GM23338 (cell line): ENCODE data around the gene TCF7L1. TPM values are rescaled to one million over a fixed set of nuclear protein-coding genes. Genes with fewer than 3 reads are reported as not detected.

Experiments
- ATAC-seq: fragments of 200-7000 bp; cut with Tn5 transposase; 3 replicates; pipeline ENCODE4 v1.9.1; 2020
- DNase-seq: peaks from one replicate; pipeline ENCODE4 v3.0.0-alpha.2; 2015; ENCODE audit warnings: low spot score
- H2AFZ ChIP-seq: fragments of 200-600 bp; sonication (generic); 2 replicates; pipeline ENCODE4 v1.8.0; 2016; ENCODE audit warnings: antibody characterized with exemption, mild to moderate bottlenecking, moderate library complexity
- H3F3A ChIP-seq: fragments of 200-600 bp; sonication (generic); replicated peaks from 2 replicates; pipeline ENCODE4 v1.8.0; 2017; ENCODE audit warnings: antibody characterized with exemption, mixed run types, low read depth
- H3K27ac ChIP-seq: fragments of 200-600 bp; sonication (generic); 2 replicates; pipeline ENCODE4 v1.6.1; 2016; ENCODE audit warnings: low read depth
- H3K27me3 ChIP-seq: fragments of 200-600 bp; sonication (generic); 2 replicates; pipeline ENCODE4 v1.8.0; 2016; ENCODE audit warnings: mild to moderate bottlenecking, mixed run types, moderate library complexity; ENCODE audit not compliant: insufficient read depth
- H3K36me3 ChIP-seq: fragments of 200-600 bp; sonication (generic); 2 replicates; pipeline ENCODE4 v1.8.0; 2016; ENCODE audit warnings: mild to moderate bottlenecking; ENCODE audit not compliant: insufficient read depth
- H3K4me1 ChIP-seq: fragments of 200-600 bp; sonication (generic); 2 replicates; pipeline ENCODE4 v1.8.0; 2016; ENCODE audit warnings: mild to moderate bottlenecking, moderate library complexity; ENCODE audit not compliant: insufficient read depth
- H3K4me2 ChIP-seq: fragments of 200-600 bp; sonication (generic); 2 replicates; pipeline ENCODE4 v1.7.1; 2017; ENCODE audit warnings: mixed run types
- H3K4me3 ChIP-seq: fragments of 200-600 bp; sonication (generic); 2 replicates; pipeline ENCODE4 v1.6.1; 2016; ENCODE audit warnings: mixed run types
- H3K79me2 ChIP-seq: fragments of 200-600 bp; sonication (generic); replicated peaks from 2 replicates; pipeline ENCODE4 v1.8.0; 2017; ENCODE audit warnings: mild to moderate bottlenecking; ENCODE audit not compliant: insufficient read depth
- H3K9me2 ChIP-seq: fragments of 200-600 bp; sonication (generic); 2 replicates; pipeline ENCODE4 v1.8.0; 2017; ENCODE audit not compliant: insufficient read depth
- H4K20me1 ChIP-seq: fragments of 200-600 bp; sonication (generic); replicated peaks from 2 replicates; pipeline ENCODE4 v1.8.0; 2017; ENCODE audit warnings: mild to moderate bottlenecking; ENCODE audit not compliant: insufficient read depth
- H3K27ac Mint-ChIP-seq: 2 replicates; pipeline ENCODE4 v1.8.0; 2020; ENCODE audit warnings: inconsistent platforms, mild to moderate bottlenecking, moderate library complexity, mixed read lengths
- H3K27me3 Mint-ChIP-seq: 3 replicates; pipeline ENCODE4 v1.8.0; 2022; ENCODE audit warnings: low read depth, mild to moderate bottlenecking, moderate library complexity, mixed read lengths, inconsistent platforms; ENCODE audit not compliant: insufficient read depth, poor library complexity
- H3K36me3 Mint-ChIP-seq: 3 replicates; pipeline ENCODE4 v1.8.0; 2021; ENCODE audit warnings: low read depth, mild to moderate bottlenecking, inconsistent platforms, moderate library complexity, mixed read lengths
- H3K4me1 Mint-ChIP-seq: 3 replicates; pipeline ENCODE4 v1.8.0; 2020; ENCODE audit warnings: mild to moderate bottlenecking, inconsistent platforms, mixed read lengths
- H3K4me3 Mint-ChIP-seq: 3 replicates; pipeline ENCODE4 v1.8.0; 2021; ENCODE audit warnings: moderate library complexity, mild to moderate bottlenecking, inconsistent platforms, mixed read lengths
- H3K9me3 Mint-ChIP-seq: 3 replicates; pipeline ENCODE4 v1.8.0; 2020; ENCODE audit warnings: moderate library complexity, mild to moderate bottlenecking, inconsistent platforms, mixed read lengths
- CREB1 ChIP-seq: fragments of 250-450 bp; sonication (Bioruptor Pico); IDR thresholded peaks from 2 replicates; pipeline ENCODE4 v1.5.0; 2020; ENCODE audit warnings: low read depth, mild to moderate bottlenecking, moderate library complexity
- EZH2 ChIP-seq: fragments of 200-600 bp; sonication (generic); IDR thresholded peaks from one replicate; pipeline ENCODE4 v1.8.0; 2017; ENCODE audit warnings: antibody characterized with exemption, mild to moderate bottlenecking, low read depth; ENCODE audit not compliant: unreplicated experiment
- EZH2phosphoT487 ChIP-seq: fragments of 200-600 bp; sonication (generic); IDR thresholded peaks from one replicate; pipeline ENCODE4 v1.8.1; 2018; ENCODE audit warnings: antibody characterized with exemption; ENCODE audit not compliant: unreplicated experiment
- JUNB ChIP-seq: IDR thresholded peaks from one replicate; pipeline ENCODE4 v1.6.1; 2016; ENCODE audit warnings: antibody characterized with exemption; ENCODE audit not compliant: unreplicated experiment
- NANOG ChIP-seq: IDR thresholded peaks from 2 replicates; pipeline ENCODE4 v1.6.1; 2016; ENCODE audit warnings: antibody characterized with exemption, borderline replicate concordance
- POLR2AphosphoS5 ChIP-seq: IDR thresholded peaks from 2 replicates; pipeline ENCODE4 v1.6.1; 2016; ENCODE audit warnings: antibody characterized with exemption, low read depth
- STAT1 ChIP-seq: IDR thresholded peaks from one replicate; pipeline ENCODE4 v1.6.1; 2016; ENCODE audit warnings: antibody characterized with exemption; ENCODE audit not compliant: unreplicated experiment
- ZNF114 ChIP-seq: fragments of 250-450 bp; sonication (Bioruptor Pico); IDR thresholded peaks from 2 replicates; pipeline ENCODE4 v1.5.0; 2020; ENCODE audit warnings: mild to moderate bottlenecking, moderate library complexity
- ZNF331 ChIP-seq: fragments of 250-450 bp; sonication (Bioruptor Pico); IDR thresholded peaks from 2 replicates; pipeline ENCODE4 v1.5.0; 2020; ENCODE audit warnings: low read depth, mild to moderate bottlenecking, moderate library complexity
- polyA plus RNA-seq: library from polyadenylated mRNA; unstranded; fragments of >200 nt; fragmentation: Nextera tagmentation; extraction: Ambion mirVana; gene quantifications from 2 replicates; pipeline ENCODE4 v1.2.1, GENCODE V29; 2016
- total RNA-seq: library from RNA; depleted of rRNA; stranded (reverse); fragments of >200 nt; shearing (Covaris generic); gene quantifications from 2 replicates; pipeline ENCODE4 v1.2.3, GENCODE V29; 2014
- TF ChIP-seq, protein P1 (sequence below): IDR thresholded peaks from 2 replicates; pipeline ENCODE4 v1.6.1; 2016; ENCODE audit warnings: antibody characterized with exemption
- TF ChIP-seq, protein P2 (sequence below): IDR thresholded peaks from one replicate; pipeline ENCODE4 v1.6.1; 2018; ENCODE audit warnings: antibody characterized with exemption; ENCODE audit not compliant: unreplicated experiment
- TF ChIP-seq, protein P3 (sequence below): fragments of 250-450 bp; sonication (Bioruptor Pico); IDR thresholded peaks from 2 replicates; pipeline ENCODE4 v1.5.0; 2020; ENCODE audit warnings: mild to moderate bottlenecking, moderate library complexity
- TF ChIP-seq, protein P4 (sequence below), 2 experiments: fragments of 200-600 bp in 1 of 2; sonication (generic) in 1 of 2; conservative IDR thresholded peaks; 2 replicates each; pipeline versions ENCODE4 v1.5.1 to v1.6.1; 2016 to 2017; ENCODE audit warnings: antibody characterized with exemption in 2 of 2, low read depth in 2 of 2, mild to moderate bottlenecking in 2 of 2, moderate library complexity in 1 of 2

The TCF7L1 gene
- total and polyA plus RNA-seq, 2 experiments from 2014 or later, result 47.3 to 101 TPM

DNA sequence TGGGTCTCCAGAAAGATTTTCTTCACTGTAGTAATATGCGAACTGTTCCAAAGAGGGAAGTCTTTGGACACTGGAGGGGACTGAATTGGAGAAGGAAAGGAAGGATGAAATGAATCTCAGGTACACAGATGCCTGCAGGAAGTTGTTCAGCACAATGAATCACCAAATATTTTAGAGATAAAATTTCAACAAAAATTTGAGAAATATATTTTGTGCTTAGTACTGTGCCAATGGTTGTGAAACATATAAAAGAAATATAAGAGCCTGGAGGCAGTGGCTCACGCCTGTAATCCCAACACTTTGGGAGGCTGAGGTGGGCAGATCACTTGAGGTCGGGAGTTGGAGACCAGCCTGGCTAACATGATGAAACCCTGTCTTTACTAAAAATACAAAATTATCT, 224.5 kb downstream of the TCF7L1 start:
- Histone ChIP-seq H2AFZ (no peak overlapping the region), H3K9me2 (no peaks in the 10 kb centered on the region), H3K4me1 (peaks cover 15% of the 10 kb centered on the region), H3K4me2 (no peak overlapping the region), H3K36me3 (no peaks in the 10 kb centered on the region), H3F3A (no peaks in the 10 kb centered on the region), H3K27me3 (no peaks in the 10 kb centered on the region), H4K20me1 (no peaks in the 10 kb centered on the region; the same call in 1 of the 2 replicates), H3K79me2 (no peaks in the 10 kb centered on the region), H3K27ac (no peak overlapping the region), H3K4me3 (no peak overlapping the region)
- no peak overlapping the region for H3K27ac Mint-ChIP-seq
- DNase-seq (no peak), ATAC-seq (no peak)
- H3K27me3 Mint-ChIP-seq, result peaks cover 5% of the 10 kb centered on the region
- H3K4me3 Mint-ChIP-seq, result no peak overlapping the region
- peaks cover 4% of the 10 kb centered on the region; the same call in 2 of the 3 replicates for H3K36me3 Mint-ChIP-seq
- no peaks in the 10 kb centered on the region for H3K9me3 Mint-ChIP-seq
- TF ChIP-seq ZNF331 (no peak), STAT1 (no peak), JUNB (no peak), EZH2phosphoT487 (no peak), POLR2AphosphoS5 (no peak), ZNF114 (CRISPR knock-in tag) (no peak), CREB1 (no peak), NANOG (no peak), EZH2 (no peak)
- TF ChIP-seq, protein P1, sequence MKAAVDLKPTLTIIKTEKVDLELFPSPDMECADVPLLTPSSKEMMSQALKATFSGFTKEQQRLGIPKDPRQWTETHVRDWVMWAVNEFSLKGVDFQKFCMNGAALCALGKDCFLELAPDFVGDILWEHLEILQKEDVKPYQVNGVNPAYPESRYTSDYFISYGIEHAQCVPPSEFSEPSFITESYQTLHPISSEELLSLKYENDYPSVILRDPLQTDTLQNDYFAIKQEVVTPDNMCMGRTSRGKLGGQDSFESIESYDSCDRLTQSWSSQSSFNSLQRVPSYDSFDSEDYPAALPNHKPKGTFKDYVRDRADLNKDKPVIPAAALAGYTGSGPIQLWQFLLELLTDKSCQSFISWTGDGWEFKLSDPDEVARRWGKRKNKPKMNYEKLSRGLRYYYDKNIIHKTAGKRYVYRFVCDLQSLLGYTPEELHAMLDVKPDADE, result no peak
- TF ChIP-seq, protein P2, sequence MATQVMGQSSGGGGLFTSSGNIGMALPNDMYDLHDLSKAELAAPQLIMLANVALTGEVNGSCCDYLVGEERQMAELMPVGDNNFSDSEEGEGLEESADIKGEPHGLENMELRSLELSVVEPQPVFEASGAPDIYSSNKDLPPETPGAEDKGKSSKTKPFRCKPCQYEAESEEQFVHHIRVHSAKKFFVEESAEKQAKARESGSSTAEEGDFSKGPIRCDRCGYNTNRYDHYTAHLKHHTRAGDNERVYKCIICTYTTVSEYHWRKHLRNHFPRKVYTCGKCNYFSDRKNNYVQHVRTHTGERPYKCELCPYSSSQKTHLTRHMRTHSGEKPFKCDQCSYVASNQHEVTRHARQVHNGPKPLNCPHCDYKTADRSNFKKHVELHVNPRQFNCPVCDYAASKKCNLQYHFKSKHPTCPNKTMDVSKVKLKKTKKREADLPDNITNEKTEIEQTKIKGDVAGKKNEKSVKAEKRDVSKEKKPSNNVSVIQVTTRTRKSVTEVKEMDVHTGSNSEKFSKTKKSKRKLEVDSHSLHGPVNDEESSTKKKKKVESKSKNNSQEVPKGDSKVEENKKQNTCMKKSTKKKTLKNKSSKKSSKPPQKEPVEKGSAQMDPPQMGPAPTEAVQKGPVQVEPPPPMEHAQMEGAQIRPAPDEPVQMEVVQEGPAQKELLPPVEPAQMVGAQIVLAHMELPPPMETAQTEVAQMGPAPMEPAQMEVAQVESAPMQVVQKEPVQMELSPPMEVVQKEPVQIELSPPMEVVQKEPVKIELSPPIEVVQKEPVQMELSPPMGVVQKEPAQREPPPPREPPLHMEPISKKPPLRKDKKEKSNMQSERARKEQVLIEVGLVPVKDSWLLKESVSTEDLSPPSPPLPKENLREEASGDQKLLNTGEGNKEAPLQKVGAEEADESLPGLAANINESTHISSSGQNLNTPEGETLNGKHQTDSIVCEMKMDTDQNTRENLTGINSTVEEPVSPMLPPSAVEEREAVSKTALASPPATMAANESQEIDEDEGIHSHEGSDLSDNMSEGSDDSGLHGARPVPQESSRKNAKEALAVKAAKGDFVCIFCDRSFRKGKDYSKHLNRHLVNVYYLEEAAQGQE, result no peak
- TF ChIP-seq, protein P3, sequence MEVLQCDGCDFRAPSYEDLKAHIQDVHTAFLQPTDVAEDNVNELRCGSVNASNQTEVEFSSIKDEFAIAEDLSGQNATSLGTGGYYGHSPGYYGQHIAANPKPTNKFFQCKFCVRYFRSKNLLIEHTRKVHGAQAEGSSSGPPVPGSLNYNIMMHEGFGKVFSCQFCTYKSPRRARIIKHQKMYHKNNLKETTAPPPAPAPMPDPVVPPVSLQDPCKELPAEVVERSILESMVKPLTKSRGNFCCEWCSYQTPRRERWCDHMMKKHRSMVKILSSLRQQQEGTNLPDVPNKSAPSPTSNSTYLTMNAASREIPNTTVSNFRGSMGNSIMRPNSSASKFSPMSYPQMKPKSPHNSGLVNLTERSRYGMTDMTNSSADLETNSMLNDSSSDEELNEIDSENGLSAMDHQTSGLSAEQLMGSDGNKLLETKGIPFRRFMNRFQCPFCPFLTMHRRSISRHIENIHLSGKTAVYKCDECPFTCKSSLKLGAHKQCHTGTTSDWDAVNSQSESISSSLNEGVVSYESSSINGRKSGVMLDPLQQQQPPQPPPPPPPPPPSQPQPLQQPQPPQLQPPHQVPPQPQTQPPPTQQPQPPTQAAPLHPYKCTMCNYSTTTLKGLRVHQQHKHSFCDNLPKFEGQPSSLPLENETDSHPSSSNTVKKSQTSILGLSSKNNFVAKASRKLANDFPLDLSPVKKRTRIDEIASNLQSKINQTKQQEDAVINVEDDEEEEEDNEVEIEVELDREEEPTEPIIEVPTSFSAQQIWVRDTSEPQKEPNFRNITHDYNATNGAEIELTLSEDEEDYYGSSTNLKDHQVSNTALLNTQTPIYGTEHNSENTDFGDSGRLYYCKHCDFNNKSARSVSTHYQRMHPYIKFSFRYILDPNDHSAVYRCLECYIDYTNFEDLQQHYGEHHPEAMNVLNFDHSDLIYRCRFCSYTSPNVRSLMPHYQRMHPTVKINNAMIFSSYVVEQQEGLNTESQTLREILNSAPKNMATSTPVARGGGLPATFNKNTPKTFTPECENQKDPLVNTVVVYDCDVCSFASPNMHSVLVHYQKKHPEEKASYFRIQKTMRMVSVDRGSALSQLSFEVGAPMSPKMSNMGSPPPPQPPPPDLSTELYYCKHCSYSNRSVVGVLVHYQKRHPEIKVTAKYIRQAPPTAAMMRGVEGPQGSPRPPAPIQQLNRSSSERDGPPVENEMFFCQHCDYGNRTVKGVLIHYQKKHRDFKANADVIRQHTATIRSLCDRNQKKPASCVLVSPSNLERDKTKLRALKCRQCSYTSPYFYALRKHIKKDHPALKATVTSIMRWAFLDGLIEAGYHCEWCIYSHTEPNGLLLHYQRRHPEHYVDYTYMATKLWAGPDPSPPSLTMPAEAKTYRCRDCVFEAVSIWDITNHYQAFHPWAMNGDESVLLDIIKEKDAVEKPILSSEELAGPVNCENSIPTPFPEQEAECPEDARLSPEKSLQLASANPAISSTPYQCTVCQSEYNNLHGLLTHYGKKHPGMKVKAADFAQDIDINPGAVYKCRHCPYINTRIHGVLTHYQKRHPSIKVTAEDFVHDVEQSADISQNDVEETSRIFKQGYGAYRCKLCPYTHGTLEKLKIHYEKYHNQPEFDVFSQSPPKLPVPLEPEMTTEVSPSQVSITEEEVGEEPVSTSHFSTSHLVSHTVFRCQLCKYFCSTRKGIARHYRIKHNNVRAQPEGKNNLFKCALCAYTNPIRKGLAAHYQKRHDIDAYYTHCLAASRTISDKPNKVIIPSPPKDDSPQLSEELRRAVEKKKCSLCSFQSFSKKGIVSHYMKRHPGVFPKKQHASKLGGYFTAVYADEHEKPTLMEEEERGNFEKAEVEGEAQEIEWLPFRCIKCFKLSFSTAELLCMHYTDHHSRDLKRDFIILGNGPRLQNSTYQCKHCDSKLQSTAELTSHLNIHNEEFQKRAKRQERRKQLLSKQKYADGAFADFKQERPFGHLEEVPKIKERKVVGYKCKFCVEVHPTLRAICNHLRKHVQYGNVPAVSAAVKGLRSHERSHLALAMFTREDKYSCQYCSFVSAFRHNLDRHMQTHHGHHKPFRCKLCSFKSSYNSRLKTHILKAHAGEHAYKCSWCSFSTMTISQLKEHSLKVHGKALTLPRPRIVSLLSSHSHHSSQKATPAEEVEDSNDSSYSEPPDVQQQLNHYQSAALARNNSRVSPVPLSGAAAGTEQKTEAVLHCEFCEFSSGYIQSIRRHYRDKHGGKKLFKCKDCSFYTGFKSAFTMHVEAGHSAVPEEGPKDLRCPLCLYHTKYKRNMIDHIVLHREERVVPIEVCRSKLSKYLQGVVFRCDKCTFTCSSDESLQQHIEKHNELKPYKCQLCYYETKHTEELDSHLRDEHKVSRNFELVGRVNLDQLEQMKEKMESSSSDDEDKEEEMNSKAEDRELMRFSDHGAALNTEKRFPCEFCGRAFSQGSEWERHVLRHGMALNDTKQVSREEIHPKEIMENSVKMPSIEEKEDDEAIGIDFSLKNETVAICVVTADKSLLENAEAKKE (CRISPR knock-in tag), result no peak
- TF ChIP-seq, protein P4, sequence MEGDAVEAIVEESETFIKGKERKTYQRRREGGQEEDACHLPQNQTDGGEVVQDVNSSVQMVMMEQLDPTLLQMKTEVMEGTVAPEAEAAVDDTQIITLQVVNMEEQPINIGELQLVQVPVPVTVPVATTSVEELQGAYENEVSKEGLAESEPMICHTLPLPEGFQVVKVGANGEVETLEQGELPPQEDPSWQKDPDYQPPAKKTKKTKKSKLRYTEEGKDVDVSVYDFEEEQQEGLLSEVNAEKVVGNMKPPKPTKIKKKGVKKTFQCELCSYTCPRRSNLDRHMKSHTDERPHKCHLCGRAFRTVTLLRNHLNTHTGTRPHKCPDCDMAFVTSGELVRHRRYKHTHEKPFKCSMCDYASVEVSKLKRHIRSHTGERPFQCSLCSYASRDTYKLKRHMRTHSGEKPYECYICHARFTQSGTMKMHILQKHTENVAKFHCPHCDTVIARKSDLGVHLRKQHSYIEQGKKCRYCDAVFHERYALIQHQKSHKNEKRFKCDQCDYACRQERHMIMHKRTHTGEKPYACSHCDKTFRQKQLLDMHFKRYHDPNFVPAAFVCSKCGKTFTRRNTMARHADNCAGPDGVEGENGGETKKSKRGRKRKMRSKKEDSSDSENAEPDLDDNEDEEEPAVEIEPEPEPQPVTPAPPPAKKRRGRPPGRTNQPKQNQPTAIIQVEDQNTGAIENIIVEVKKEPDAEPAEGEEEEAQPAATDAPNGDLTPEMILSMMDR (conservative IDR thresholded peaks at IDR 0.05; ENCODE audit: low read depth in 2 of 2), result no peak
- peaks cover 15% of the 10 kb centered on the region for H3K4me1 Mint-ChIP-seq
